H9 (cell line): ENCODE results near the gene GID8. TPM values are rescaled to one million over a fixed set of nuclear protein-coding genes. Genes with fewer than 3 reads are reported as not detected.

Experiments used
- DNase-seq: peaks from one replicate; pipeline ENCODE4 v3.0.0-alpha.2; 2017
- H2AFZ ChIP-seq: one replicate; pipeline ENCODE4 v1.6.1; 2013; ENCODE audit warnings: mild to moderate bottlenecking, low read length, control low read depth, moderate library complexity
- H2AK5ac ChIP-seq: 2 replicates; pipeline ENCODE4 v1.6.1; 2013; ENCODE audit warnings: low read length, control low read depth, mixed read lengths; ENCODE audit not compliant: insufficient read length
- H2BK120ac ChIP-seq: one replicate; pipeline ENCODE4 v1.6.1; 2013; ENCODE audit warnings: low read depth, mild to moderate bottlenecking, low read length, control low read depth, inconsistent platforms; ENCODE audit not compliant: poor library complexity, severe bottlenecking
- H2BK12ac ChIP-seq: 2 replicates; pipeline ENCODE4 v1.6.1; 2013; ENCODE audit warnings: low read length, control low read depth, mixed read lengths, low read depth; ENCODE audit not compliant: insufficient read length
- H2BK15ac ChIP-seq: 2 replicates; pipeline ENCODE4 v1.6.1; 2013; ENCODE audit warnings: low read depth, low read length, control low read depth
- H2BK20ac ChIP-seq: one replicate; pipeline ENCODE4 v1.6.1; 2013; ENCODE audit warnings: low read depth, mild to moderate bottlenecking, low read length, control low read depth, inconsistent platforms; ENCODE audit not compliant: poor library complexity, severe bottlenecking
- H2BK5ac ChIP-seq: 2 replicates; pipeline ENCODE4 v1.6.1; 2013; ENCODE audit warnings: low read length, control low read depth, mixed read lengths; ENCODE audit not compliant: insufficient read length
- H3K14ac ChIP-seq: 2 replicates; pipeline ENCODE4 v1.6.1; 2013; ENCODE audit warnings: low read length, control low read depth; ENCODE audit not compliant: insufficient read depth
- H3K18ac ChIP-seq: 2 replicates; pipeline ENCODE4 v1.6.1; 2013; ENCODE audit warnings: low read depth, mild to moderate bottlenecking, mixed read lengths, low read length, control low read depth; ENCODE audit not compliant: insufficient read length
- H3K23ac ChIP-seq: 2 replicates; pipeline ENCODE4 v1.6.1; 2013; ENCODE audit warnings: low read length, control low read depth, mixed read lengths, low read depth; ENCODE audit not compliant: insufficient read length
- H3K23me2 ChIP-seq: 2 replicates; pipeline ENCODE4 v1.6.1; 2013; ENCODE audit warnings: low read depth, mild to moderate bottlenecking, mixed read lengths, low read length, control low read depth; ENCODE audit not compliant: insufficient read length, poor library complexity, severe bottlenecking
- H3K27ac ChIP-seq: 2 replicates; pipeline ENCODE4 v1.5.1; 2013; ENCODE audit warnings: low read length, control low read depth, mixed read lengths, low read depth; ENCODE audit not compliant: insufficient read length
- H3K27me3 ChIP-seq: 2 replicates; pipeline ENCODE4 v1.6.1; 2013; ENCODE audit warnings: low read length, control low read depth, inconsistent platforms; ENCODE audit not compliant: insufficient read depth
- H3K4ac ChIP-seq: 2 replicates; pipeline ENCODE4 v1.6.1; 2013; ENCODE audit warnings: low read depth, mild to moderate bottlenecking, control low read depth, inconsistent platforms, low read length, moderate library complexity
- H3K4me1 ChIP-seq: 2 replicates; pipeline ENCODE4 v1.6.1; 2013; ENCODE audit warnings: low read length, control low read depth, inconsistent platforms; ENCODE audit not compliant: insufficient read depth
- H3K4me2 ChIP-seq: 2 replicates; pipeline ENCODE4 v1.6.1; 2013; ENCODE audit warnings: low read length, control low read depth, mixed read lengths; ENCODE audit not compliant: insufficient read length, insufficient read depth
- H3K56ac ChIP-seq: 2 replicates; pipeline ENCODE4 v1.6.1; 2013; ENCODE audit warnings: low read depth, mild to moderate bottlenecking, mixed read lengths, low read length, control low read depth; ENCODE audit not compliant: insufficient read length
- H3K79me1 ChIP-seq: 2 replicates; pipeline ENCODE4 v1.6.1; 2013; ENCODE audit warnings: low read depth, mild to moderate bottlenecking, moderate library complexity, low read length, control low read depth, inconsistent platforms; ENCODE audit not compliant: insufficient read depth, poor library complexity, severe bottlenecking
- H3K79me2 ChIP-seq: 2 replicates; pipeline ENCODE4 v1.6.1; 2013; ENCODE audit warnings: low read length, control low read depth, inconsistent platforms; ENCODE audit not compliant: insufficient read depth
- H3K9ac ChIP-seq: 2 replicates; pipeline ENCODE4 v1.6.1; 2013; ENCODE audit warnings: low read length, control low read depth, mixed read lengths; ENCODE audit not compliant: insufficient read length; ENCODE audit errors: extremely low read depth
- H3K9me3 ChIP-seq: one replicate; pipeline ENCODE4 v1.6.1; 2013; ENCODE audit warnings: low read depth, low read length, inconsistent platforms; ENCODE audit not compliant: control insufficient read depth
- H3T11ph ChIP-seq: one replicate; pipeline ENCODE4 v1.6.1; 2013; ENCODE audit warnings: mild to moderate bottlenecking, low read length, control low read depth, inconsistent platforms
- H4K20me1 ChIP-seq: one replicate; pipeline ENCODE4 v1.6.1; 2013; ENCODE audit not compliant: control insufficient read depth, insufficient read length, insufficient read depth
- H4K5ac ChIP-seq: 2 replicates; pipeline ENCODE4 v1.6.1; 2013; ENCODE audit warnings: low read depth, mild to moderate bottlenecking, mixed read lengths, low read length, control low read depth; ENCODE audit not compliant: insufficient read length
- H4K8ac ChIP-seq: replicated peaks from 2 replicates; pipeline ENCODE4 v1.6.1; 2013; ENCODE audit warnings: low read length, control low read depth, mixed read lengths, low read depth; ENCODE audit not compliant: insufficient read length
- H4K91ac ChIP-seq: 2 replicates; pipeline ENCODE4 v1.6.1; 2013; ENCODE audit warnings: low read depth, mild to moderate bottlenecking, moderate library complexity, mixed read lengths, low read length, control low read depth; ENCODE audit not compliant: insufficient read length
- H3K27ac Mint-ChIP-seq, 3 experiments: 2 replicates in 2 of 3; 3 replicates in 1 of 3; pipeline ENCODE4 v1.8.0; 2020 to 2021; ENCODE audit warnings: mixed read lengths in 3 of 3, mild to moderate bottlenecking in 1 of 3, moderate library complexity in 1 of 3
- H3K27me3 Mint-ChIP-seq: 2 replicates; pipeline ENCODE4 v1.8.0; 2021; ENCODE audit warnings: low read depth, mild to moderate bottlenecking, moderate library complexity, mixed read lengths
- H3K36me3 Mint-ChIP-seq, 3 experiments: 2 replicates in 2 of 3; 3 replicates in 1 of 3; pipeline ENCODE4 v1.8.0; 2020 to 2021; ENCODE audit warnings: low read depth in 3 of 3, mixed read lengths in 3 of 3; ENCODE audit not compliant: insufficient read depth in 1 of 3
- H3K4me1 Mint-ChIP-seq, 2 experiments: 2 replicates each; pipeline ENCODE4 v1.8.0; 2020; ENCODE audit warnings: mixed read lengths in 2 of 2
- H3K4me3 Mint-ChIP-seq, 2 experiments: 2 replicates in 1 of 2; 3 replicates in 1 of 2; pipeline ENCODE4 v1.8.0; 2020 to 2021; ENCODE audit warnings: mild to moderate bottlenecking in 2 of 2, mixed read lengths in 2 of 2, moderate library complexity in 1 of 2
- H3K9me3 Mint-ChIP-seq, 2 experiments: 2 replicates in 1 of 2; 3 replicates in 1 of 2; pipeline ENCODE4 v1.8.0; 2020; ENCODE audit warnings: mild to moderate bottlenecking in 2 of 2, mixed read lengths in 2 of 2, moderate library complexity in 1 of 2
- WGBS: extraction: QIAGEN DNeasy Blood & Tissue Kit; methylation state at CpG from one replicate; pipeline ENCODE4 v1.1.7; 2013; ENCODE audit warnings: missing lambda C conversion rate, low lambda C conversion rate, mixed read lengths; ENCODE audit not compliant: insufficient read length; ENCODE audit errors: extremely low coverage; 5-methylcytosine and 5-hydroxymethylcytosine counted together
- total RNA-seq: library from RNA; stranded (reverse); gene quantifications from 2 replicates; pipeline ENCODE4 v1.2.1, GENCODE V29; 2021
- TF ChIP-seq, protein P1 (sequence below): fragments of 200-600 bp; sonication (generic); conservative IDR thresholded peaks from 3 replicates; pipeline ENCODE4 v1.8.0; 2021; ENCODE audit warnings: antibody characterized with exemption, mild to moderate bottlenecking

The GID8 gene
- total RNA-seq, 1 experiment from 2014 or later = 60.9 TPM

DNA sequence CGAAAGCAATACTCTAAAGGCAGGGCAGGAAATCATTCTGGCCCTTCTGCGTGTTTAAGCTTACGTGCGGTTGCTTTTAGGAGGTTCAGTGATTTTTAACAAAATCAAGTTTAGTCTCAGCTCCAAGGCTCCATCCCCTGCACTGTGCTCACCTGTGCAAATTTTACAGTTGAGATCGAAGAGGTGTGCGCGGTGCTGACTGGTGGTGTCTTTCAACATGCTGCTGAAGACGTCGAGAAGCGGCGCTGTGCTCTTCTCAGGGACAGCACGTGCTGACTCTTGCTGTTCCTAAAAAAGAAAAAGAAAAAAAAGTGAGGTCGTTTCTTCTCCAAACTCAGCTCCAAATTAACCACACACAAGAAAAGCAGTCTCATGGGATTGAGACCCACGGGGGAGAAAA lies 43.7 kb upstream of the GID8 start:
- H2BK5ac ChIP-seq = no peak overlapping the region
- H3K79me1 ChIP-seq = no peaks in the 10 kb centered on the region
- no peaks in the 10 kb centered on the region for H3K4me1 ChIP-seq
- H3K23me2 ChIP-seq = no peaks in the 10 kb centered on the region
- no peak overlapping the region for H2BK20ac ChIP-seq
- H2BK12ac ChIP-seq = no peak overlapping the region
- H3K18ac ChIP-seq = no peak overlapping the region
- no peak overlapping the region for H3T11ph ChIP-seq
- no peaks in the 10 kb centered on the region for H3K27me3 Mint-ChIP-seq
- no peaks in the 10 kb centered on the region for H3K27me3 ChIP-seq
- H2AFZ ChIP-seq = no peak overlapping the region
- no peak overlapping the region for H3K9ac ChIP-seq
- no peaks in the 10 kb centered on the region for H3K9me3 ChIP-seq
- no peak overlapping the region for H3K4me3 Mint-ChIP-seq
- peaks cover 52 to 77% (median 53%) of the 10 kb centered on the region in 3 experiments; a peak in 6 of 7 replicates for H3K36me3 Mint-ChIP-seq
- no peak overlapping the region for H4K91ac ChIP-seq
- no peaks in the 10 kb centered on the region for H3K9me3 Mint-ChIP-seq
- H3K4ac ChIP-seq = no peak overlapping the region
- H3K14ac ChIP-seq = no peak overlapping the region
- no peak overlapping the region for H3K27ac ChIP-seq
- DNase-seq = no peak
- no peak overlapping the region for H2BK120ac ChIP-seq
- TF ChIP-seq, protein P1, sequence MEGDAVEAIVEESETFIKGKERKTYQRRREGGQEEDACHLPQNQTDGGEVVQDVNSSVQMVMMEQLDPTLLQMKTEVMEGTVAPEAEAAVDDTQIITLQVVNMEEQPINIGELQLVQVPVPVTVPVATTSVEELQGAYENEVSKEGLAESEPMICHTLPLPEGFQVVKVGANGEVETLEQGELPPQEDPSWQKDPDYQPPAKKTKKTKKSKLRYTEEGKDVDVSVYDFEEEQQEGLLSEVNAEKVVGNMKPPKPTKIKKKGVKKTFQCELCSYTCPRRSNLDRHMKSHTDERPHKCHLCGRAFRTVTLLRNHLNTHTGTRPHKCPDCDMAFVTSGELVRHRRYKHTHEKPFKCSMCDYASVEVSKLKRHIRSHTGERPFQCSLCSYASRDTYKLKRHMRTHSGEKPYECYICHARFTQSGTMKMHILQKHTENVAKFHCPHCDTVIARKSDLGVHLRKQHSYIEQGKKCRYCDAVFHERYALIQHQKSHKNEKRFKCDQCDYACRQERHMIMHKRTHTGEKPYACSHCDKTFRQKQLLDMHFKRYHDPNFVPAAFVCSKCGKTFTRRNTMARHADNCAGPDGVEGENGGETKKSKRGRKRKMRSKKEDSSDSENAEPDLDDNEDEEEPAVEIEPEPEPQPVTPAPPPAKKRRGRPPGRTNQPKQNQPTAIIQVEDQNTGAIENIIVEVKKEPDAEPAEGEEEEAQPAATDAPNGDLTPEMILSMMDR = no peak
- H3K56ac ChIP-seq = no peak overlapping the region
- no peak overlapping the region for H2AK5ac ChIP-seq
- H2BK15ac ChIP-seq = no peak overlapping the region
- no peaks in the 10 kb centered on the region for H4K20me1 ChIP-seq
- H3K23ac ChIP-seq = no peak overlapping the region
- H4K8ac ChIP-seq = no peak overlapping the region
- no peak overlapping the region for H3K4me2 ChIP-seq
- H3K79me2 ChIP-seq = no peaks in the 10 kb centered on the region
- WGBS = no CpG with 5 or more reads among the region's 14 CpGs
- H4K5ac ChIP-seq = no peak overlapping the region
- H3K4me1 Mint-ChIP-seq = peaks cover 13 to 16% of the 10 kb centered on the region in 2 experiments
- no peak overlapping the region; a peak in 1 of 7 replicates for H3K27ac Mint-ChIP-seq
